GM12878 (cell line): Measurements from ENCODE around the gene ZNF513. TPM values are rescaled to one million over a fixed set of nuclear protein-coding genes. Genes with fewer than 3 reads are reported as not detected.
A peak's percentile ranks its signal among the peaks of the same experiment; 100 is the strongest.

Source experiments
- ATAC-seq: fragments of 200-7000 bp; cut with Tn5 transposase; 3 replicates; pipeline ENCODE4 v1.9.1; 2020; ENCODE audit warnings: mild to moderate bottlenecking, moderate library complexity
- BruUV-seq: library from RNA; stranded (reverse); fragments of 400-500 nt; replicated peaks from 2 replicates; lab custom pipeline; 2021; lab: Mats Ljungman, UMichigan
- CTCF ChIA-PET: fragments of 300-600 bp; sonication (Branson Sonifier 250); formaldehyde crosslinking; extraction: SDS; loops from one replicate; lab custom pipeline; 2021; ENCODE audit warnings: inconsistent platforms; lab: Yijun Ruan, JAX
- POLR2A ChIA-PET: fragments of 350-600 bp; formaldehyde crosslinking; extraction: SDS; loops from one replicate; lab custom pipeline; 2021; ENCODE audit warnings: inconsistent platforms; lab: Charles Lee
- RAD21 ChIA-PET: fragments of 300-600 bp; sonication (Branson Sonifier 250); formaldehyde crosslinking; loops from one replicate; lab custom pipeline; 2023; ENCODE audit warnings: antibody characterized with exemption; ENCODE audit not compliant: unreplicated experiment; lab: Charles Lee
- SMC1A ChIA-PET: fragments of 300-600 bp; sonication (Branson Sonifier 250); formaldehyde crosslinking; loops from one replicate; lab custom pipeline; 2023; ENCODE audit not compliant: unreplicated experiment, uncharacterized antibody; lab: Charles Lee
- DNase-seq: peaks from one replicate; pipeline ENCODE4 v3.0.0-alpha.2; 2011; ENCODE audit warnings: low read depth, low spot score
- FAIRE-seq: peaks from 3 replicates; lab custom pipeline; 2011; peaks lifted over from hg19 to GRCh38; lab: Jason Lieb, UNC
- H2AFZ ChIP-seq: 2 replicates; pipeline ENCODE4 v1.6.0; 2011; ENCODE audit warnings: low read depth, low read length, control low read depth; ENCODE audit not compliant: control insufficient read depth
- H3K27ac ChIP-seq: 2 replicates; pipeline ENCODE4 v1.5.1; 2011; ENCODE audit warnings: control low read depth; ENCODE audit not compliant: control insufficient read depth, insufficient read depth
- H3K27me3 ChIP-seq, 2 experiments: replicated peaks in 1 of 2; 2 replicates each; pipeline versions ENCODE4 v1.6.0 to v1.6.1; 2011; ENCODE audit warnings: low read length in 1 of 2; ENCODE audit not compliant: control insufficient read depth in 2 of 2, insufficient read depth in 2 of 2
- H3K36me3 ChIP-seq, 2 experiments: 2 replicates each; pipeline ENCODE4 v1.5.1; 2011; ENCODE audit warnings: low read length in 1 of 2; ENCODE audit not compliant: control insufficient read depth in 2 of 2, insufficient read depth in 2 of 2
- H3K4me1 ChIP-seq: 2 replicates; pipeline ENCODE4 v1.6.1; 2011; ENCODE audit warnings: mild to moderate bottlenecking, low read length, moderate library complexity, mixed read lengths; ENCODE audit not compliant: control insufficient read depth, insufficient read depth
- H3K4me2 ChIP-seq: 2 replicates; pipeline ENCODE4 v1.6.0; 2011; ENCODE audit warnings: control low read depth; ENCODE audit not compliant: control insufficient read depth, insufficient read depth
- H3K4me3 ChIP-seq: fragments of 200-600 bp; sonication (generic); 2 replicates; pipeline ENCODE4 v1.5.1; 2016
- H3K79me2 ChIP-seq: 2 replicates; pipeline ENCODE4 v1.6.0; 2011; ENCODE audit warnings: low read length; ENCODE audit not compliant: control insufficient read depth, insufficient read depth
- H3K9ac ChIP-seq: 2 replicates; pipeline ENCODE4 v1.8.0; 2011; ENCODE audit warnings: low read length, control low read depth, mixed read lengths; ENCODE audit not compliant: control insufficient read depth, insufficient read depth
- H3K9me3 ChIP-seq: replicated peaks from 3 replicates; pipeline ENCODE4 v1.5.1; 2011; ENCODE audit warnings: mild to moderate bottlenecking, low read length; ENCODE audit not compliant: control insufficient read depth, insufficient read depth
- H4K20me1 ChIP-seq: 2 replicates; pipeline ENCODE4 v1.6.0; 2011; ENCODE audit not compliant: control insufficient read depth, insufficient read depth
- HDAC6 ChIP-seq: fragments of 200-600 bp; sonication (generic); IDR thresholded peaks from one replicate; pipeline ENCODE4 v1.8.0; 2017; ENCODE audit warnings: antibody characterized with exemption; ENCODE audit not compliant: unreplicated experiment
- POLR2A ChIP-seq: IDR thresholded peaks from 2 replicates; pipeline ENCODE4 v1.6.1; 2011; ENCODE audit warnings: low read depth, mild to moderate bottlenecking, low read length
- SMAD5 ChIP-seq: IDR thresholded peaks from 2 replicates; pipeline ENCODE4 v1.6.1; 2016; ENCODE audit warnings: antibody characterized with exemption, low read depth
- TCF3 ChIP-seq: IDR thresholded peaks from 2 replicates; pipeline ENCODE4 v1.6.1; 2012; ENCODE audit warnings: low read depth, mild to moderate bottlenecking, low read length, borderline replicate concordance; ENCODE audit not compliant: insufficient read depth
- ZBED1 ChIP-seq: IDR thresholded peaks from 2 replicates; pipeline ENCODE4 v1.6.1; 2016; ENCODE audit warnings: borderline replicate concordance
- WGBS: methylation state at CpG from one replicate; pipeline ENCODE4 v1.1.6; 2016; ENCODE audit warnings: low lambda C conversion rate; ENCODE audit not compliant: insufficient replicate concordance, insufficient coverage; ENCODE audit errors: missing lambda C conversion rate; 5-methylcytosine and 5-hydroxymethylcytosine counted together
- in situ Hi-C: fragments of 300-500 bp; cut with MboI; formaldehyde crosslinking; loops from 9 replicates; pipeline ENCODE4 v1.14.3; 2018; ENCODE audit warnings: mixed read lengths
- intact Hi-C: fragments of 100-400 bp; cut with micrococcal nuclease; formaldehyde crosslinking; loops from one replicate; pipeline ENCODE4 v1.14.2; 2022; ENCODE audit not compliant: unreplicated experiment
- polyA plus RNA-seq, 11 experiments: library from polyadenylated mRNA; depleted of rRNA in 4 of 11; unstranded in 6 of 11; stranded (reverse) in 5 of 11; fragments of >200 nt; fragmentation: Nextera tagmentation in 4 of 11; fragmentation: Illumina TruSeq in 1 of 11; extraction: Ambion mirVana in 4 of 11; extraction: Trizol in 1 of 11; gene quantifications; 1 replicate in 1 of 11; 2 replicates in 10 of 11; pipeline versions ENCODE4 v1.2.1 to v1.2.3, GENCODE V29; 2011 to 2016; ENCODE audit warnings: inconsistent platforms in 2 of 11, missing spikeins in 2 of 11, low read depth in 1 of 11
- total RNA-seq, 4 experiments: library from RNA; depleted of rRNA in 3 of 4; stranded (reverse); fragments of >200 nt in 3 of 4; fragmentation: Illumina TruSeq in 1 of 4; extraction: Trizol in 1 of 4; gene quantifications; 2 replicates each; pipeline versions ENCODE4 v1.2.1 to v1.2.3, GENCODE V29; 2013 to 2021

The ZNF513 gene
- total and polyA plus RNA-seq, 10 of the 15 experiments (the other 5 are each of a cell fraction or from before 2014, with no cell fraction given) = 0.06 to 16.4 (median 5.6) TPM

- Histone ChIP-seq H3K27me3 (no peaks in the 10 kb centered on the region), H3K4me1 (peaks cover 9% of the 10 kb centered on the region; the same call in 1 of the 2 replicates), H3K4me3 (no peak overlapping the region), H4K20me1 (no peaks in the 10 kb centered on the region; the same call in 1 of the 2 replicates), H3K36me3 (peaks cover 34 to 39% of the 10 kb centered on the region in 2 experiments), H3K79me2 (peaks cover 26% of the 10 kb centered on the region), H3K4me2 (no peak overlapping the region), H3K9me3 (no peaks in the 10 kb centered on the region), H2AFZ (no peak overlapping the region), H3K9ac (no peak overlapping the region), H3K27ac (no peak overlapping the region)
- no peak for FAIRE-seq
- 76% methylated on average over 10 of the region's 10 CpGs for WGBS
- no peak for ATAC-seq
- TF ChIP-seq ZBED1 = peak; percentile 37; the same call in 1 of the 2 replicates
- no peak for TF ChIP-seq HDAC6
- TF ChIP-seq SMAD5 = peak; percentile 26; the same call in 1 of the 2 replicates
- ChIA-PET CTCF (interaction anchor here (0.8 kb wide), 1 partner anchor 84 kb away, joined by 3 read pairs; no protein-coding TSS in a partner anchor), RAD21 (no interaction called here), SMC1A (no interaction called here), POLR2A (no interaction called here)
- in situ Hi-C loops = no loop called here
- intact Hi-C loops = no loop called here
- no TSS peak for BruUV-seq
- DNase-seq = no peak
Measured at GRCh38 chr2:27376866-27377617, 3.5 kb downstream of the ZNF513 start.

- Histone ChIP-seq H3K36me3 (peaks cover 32 to 36% of the 10 kb centered on the region in 2 experiments), H3K4me2 (no peak overlapping the region), H3K9me3 (no peaks in the 10 kb centered on the region), H3K4me1 (peaks cover 9% of the 10 kb centered on the region; the same call in 1 of the 2 replicates), H2AFZ (no peak overlapping the region), H4K20me1 (no peaks in the 10 kb centered on the region; the same call in 1 of the 2 replicates), H3K79me2 (peaks cover 33% of the 10 kb centered on the region), H3K27ac (no peak overlapping the region), H3K9ac (no peak overlapping the region), H3K27me3 (no peaks in the 10 kb centered on the region), H3K4me3 (no peak overlapping the region)
- RAD21 ChIA-PET = no interaction called here
- ATAC-seq = no peak
- intact Hi-C loops = no loop called here
- TF ChIP-seq POLR2A (peak; percentile 26; the same call in 1 of the 2 replicates), TCF3 (no peak)
- SMC1A ChIA-PET = no interaction called here
- POLR2A ChIA-PET = no interaction called here
- no peak for FAIRE-seq
- CTCF ChIA-PET = no interaction called here
- BruUV-seq = no TSS peak
- in situ Hi-C loops = no loop called here
- DNase-seq = no peak
- 97% methylated on average over 16 of the region's 16 CpGs for WGBS
Measured at GRCh38 chr2:27376151-27376865, 4.2 kb downstream of the ZNF513 start.
